HG02642 (cell line): Measurements from ENCODE around the gene SCYL2.
"Not testable (repeated sequence)": the region's sequence is repeated elsewhere in the genome, so short reads cannot be mapped to it uniquely, and the experiment has no call there.

ENCODE experiments used
- ATAC-seq: cut with Tn5 transposase; IDR thresholded peaks from one replicate; pipeline ENCODE4 v1.9.1; 2021; ENCODE audit warnings: mild to moderate bottlenecking; ENCODE audit not compliant: unreplicated experiment, poor library complexity

SCYL2 gene

GRCh38 chr12:100263131-100263530, 3.8 kb upstream of the SCYL2 start:
- no peak for ATAC-seq

- ATAC-seq: not testable (repeated sequence)
Observed at GRCh38 chr12:100265107-100265506, 1.9 kb upstream of the SCYL2 start.

GRCh38 chr12:100265732-100266584, 1.0 kb upstream of the SCYL2 start:
- ATAC-seq: peak; percentile 6

GRCh38 chr12:100266585-100266834, 467 bp upstream of the SCYL2 start:
- ATAC-seq: peak; percentile 85

DNA sequence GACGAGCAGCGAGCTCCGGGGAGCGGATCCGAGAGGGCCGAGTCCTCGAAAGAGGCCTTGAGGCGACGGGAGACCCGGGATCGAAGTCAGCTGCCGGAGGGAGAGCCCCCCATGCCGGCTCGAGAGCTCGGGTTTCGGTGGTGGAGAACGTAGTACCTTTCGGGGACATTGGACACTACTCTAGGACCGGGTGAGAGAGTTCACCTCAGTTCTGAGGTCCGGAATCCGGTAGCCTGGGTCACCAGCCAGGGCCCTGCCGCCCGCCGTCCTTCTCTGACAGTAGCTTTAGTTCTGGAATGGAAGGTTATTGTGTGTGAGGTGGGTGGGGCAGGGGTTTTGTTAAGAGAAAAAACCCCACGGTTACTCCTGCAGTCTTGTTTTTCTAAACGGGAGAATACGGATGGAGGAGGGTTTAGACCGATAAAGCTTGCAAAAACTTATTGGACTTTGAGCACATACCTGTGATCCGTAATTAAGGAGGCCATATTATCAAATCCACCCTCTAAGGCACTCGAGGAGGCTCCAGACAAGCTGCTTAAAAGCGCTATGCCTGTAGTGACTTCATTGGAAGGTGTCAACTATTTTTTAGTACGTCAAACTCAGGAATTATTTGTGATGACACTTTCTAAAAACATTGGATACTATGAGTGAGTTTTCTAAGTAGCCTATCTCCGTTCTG, 765 bp downstream of the SCYL2 start:
- ATAC-seq: peak; percentile 13

GRCh38 chr12:100268835-100269564, 2.0 kb downstream of the SCYL2 start:
- no peak for ATAC-seq

- ATAC-seq: no peak
Observed at GRCh38 chr12:100273782-100274181, 6.8 kb downstream of the SCYL2 start.

- ATAC-seq: no peak
Observed at GRCh38 chr12:100274291-100274690, 7.3 kb downstream of the SCYL2 start.

GRCh38 chr12:100279159-100279558, 12.2 kb downstream of the SCYL2 start:
- ATAC-seq: no peak

GRCh38 chr12:100279607-100280244, 12.7 kb downstream of the SCYL2 start:
- no peak for ATAC-seq

DNA sequence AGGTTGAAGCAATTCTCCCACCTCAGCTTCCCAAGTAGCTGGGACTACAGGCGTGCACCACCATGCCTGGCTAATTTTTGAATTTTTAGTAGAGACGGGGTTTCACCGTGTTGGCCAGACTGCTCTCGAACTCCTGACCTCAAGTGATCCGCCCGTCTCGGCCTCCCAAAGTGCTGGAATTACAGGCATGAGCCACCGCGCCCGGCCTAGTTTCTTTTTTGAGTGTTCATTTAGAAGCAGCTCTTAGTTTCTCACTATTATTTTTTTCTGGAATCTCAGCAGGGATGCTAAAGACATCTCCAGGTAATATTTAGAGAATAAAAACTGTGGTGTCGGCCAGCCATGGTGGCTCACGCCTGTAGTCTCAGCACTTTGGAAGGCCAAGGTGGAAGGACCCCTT, 17.6 kb downstream of the SCYL2 start:
- not testable (repeated sequence) for ATAC-seq

DNA sequence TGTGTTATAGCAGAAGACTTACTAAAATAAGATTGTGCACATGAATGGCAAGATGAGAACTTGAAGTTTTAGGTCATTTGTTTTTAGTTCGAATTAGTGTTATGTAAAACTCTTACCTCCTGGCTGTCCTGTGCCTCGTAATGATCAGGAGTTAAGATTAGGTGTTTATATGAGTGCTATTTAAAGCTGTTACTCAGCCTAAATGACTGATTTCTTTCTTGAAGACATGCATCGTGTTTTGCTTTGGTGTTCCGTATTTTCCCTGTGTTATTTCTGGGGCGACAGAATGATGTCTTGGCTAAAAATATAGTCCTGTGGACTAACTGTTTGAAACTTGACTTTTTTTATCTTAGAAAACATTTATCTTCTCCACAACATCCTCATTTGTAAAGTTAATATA, 22.1 kb downstream of the SCYL2 start:
- ATAC-seq: no peak

GRCh38 chr12:100290016-100290415, 23.0 kb downstream of the SCYL2 start:
- no peak for ATAC-seq

- ATAC-seq: no peak
Observed at GRCh38 chr12:100293017-100293416, 26.0 kb downstream of the SCYL2 start.

DNA sequence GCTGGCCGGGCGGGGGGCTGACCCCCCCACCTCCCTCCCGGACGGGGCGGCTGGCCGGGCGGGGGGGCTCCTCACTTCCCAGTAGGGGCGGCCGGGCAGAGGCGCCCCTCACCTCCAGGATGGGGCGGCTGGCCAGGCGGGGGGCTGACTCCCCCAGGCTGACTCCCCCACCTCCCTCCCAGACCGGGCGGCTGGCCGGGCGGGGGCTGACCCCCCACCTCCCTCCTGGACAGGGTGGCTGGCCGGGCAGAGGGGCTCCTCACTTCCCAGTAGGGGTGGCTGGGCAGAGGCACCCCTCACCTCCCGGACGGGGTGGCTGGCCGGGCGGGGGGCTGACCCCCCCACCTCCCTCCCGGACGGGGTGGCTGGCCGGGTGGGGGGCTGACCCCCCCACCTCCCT, 27.4 kb downstream of the SCYL2 start:
- ATAC-seq: not testable (repeated sequence)

DNA sequence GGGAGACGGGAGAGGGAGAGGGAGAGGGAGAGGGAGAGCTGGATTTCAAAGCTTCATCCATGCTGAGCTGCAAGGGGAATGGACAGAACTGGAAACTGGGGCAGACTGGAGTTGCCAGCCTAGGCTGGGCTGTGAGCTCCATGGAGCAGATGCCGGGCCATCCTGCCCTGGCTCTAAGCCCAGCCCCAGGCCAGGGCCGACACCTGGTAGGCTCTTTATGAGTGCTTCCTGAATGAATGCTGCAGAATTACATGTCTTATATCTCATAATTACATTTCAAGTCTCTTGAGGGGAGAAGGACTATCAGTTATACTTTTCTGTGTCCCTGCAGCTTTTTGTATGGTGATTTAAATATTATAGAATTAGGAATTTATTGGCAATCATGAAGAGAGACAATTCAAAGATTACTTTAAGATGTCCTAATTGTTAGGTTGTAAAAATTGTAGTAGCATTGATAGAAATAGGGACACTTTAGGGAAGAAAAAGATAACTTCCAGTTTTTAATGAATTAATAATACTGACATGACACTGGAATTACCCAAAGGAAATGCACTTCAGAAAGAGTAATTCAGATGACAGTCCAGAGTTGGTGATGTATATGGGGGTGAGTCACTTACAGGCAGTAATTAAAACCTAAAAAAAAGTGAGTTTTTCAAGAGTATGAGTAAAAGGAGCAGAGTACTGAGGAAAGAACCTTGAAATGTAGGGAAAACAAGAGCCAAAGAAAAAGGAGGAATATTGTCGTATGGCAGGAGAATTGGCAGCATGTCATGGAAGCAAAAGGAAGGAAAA, 29.0 kb downstream of the SCYL2 start:
- no peak for ATAC-seq

GRCh38 chr12:100302081-100302480, 35.1 kb downstream of the SCYL2 start:
- ATAC-seq: no peak

DNA sequence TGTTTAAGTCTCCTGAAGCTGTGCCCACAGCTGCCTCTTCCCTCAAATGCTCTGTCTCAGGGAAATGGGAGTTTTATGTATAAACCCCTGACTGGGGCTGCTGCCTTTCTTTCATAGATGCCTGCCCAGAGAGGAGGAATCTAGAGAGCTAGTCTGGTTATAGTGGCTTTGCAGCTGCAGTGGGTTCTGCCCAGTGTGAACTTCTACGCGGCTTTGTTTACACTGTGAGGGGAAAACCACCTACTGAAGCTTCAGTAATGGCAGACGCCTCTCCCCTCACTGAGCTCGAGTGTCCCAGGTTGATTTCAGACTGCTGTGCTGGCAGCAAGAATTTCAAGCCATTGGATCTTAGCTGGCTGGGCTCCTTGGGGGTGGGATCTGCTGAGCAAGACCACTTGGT, 36.9 kb downstream of the SCYL2 start:
- no peak for ATAC-seq

- ATAC-seq: not testable (repeated sequence)
Observed at GRCh38 chr12:100304334-100304733, 37.4 kb downstream of the SCYL2 start.

DNA sequence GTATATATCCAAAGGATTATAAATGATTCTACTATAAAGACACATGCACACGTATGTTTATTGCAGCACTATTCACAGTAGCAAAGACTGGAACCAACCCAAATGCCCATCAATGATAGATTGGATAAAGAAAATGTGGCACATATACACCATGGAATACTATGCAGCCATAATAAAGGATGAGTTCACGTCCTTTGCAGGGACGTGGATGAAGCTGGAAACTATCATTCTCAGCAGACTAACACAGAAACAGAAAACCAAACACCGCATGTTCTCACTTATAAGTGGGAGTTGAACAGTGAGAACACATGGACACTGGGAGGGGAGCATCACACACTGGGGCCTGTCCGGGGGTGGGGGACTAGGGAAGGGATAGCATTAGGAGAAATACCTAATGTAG, 41.2 kb downstream of the SCYL2 start:
- ATAC-seq: not testable (repeated sequence)
